Activated T-cell treated with anti-CD3 and anti-CD28 coated beads for 4 hours (primary cell): ENCODE results near the gene REEP6.
"Not testable (repeated sequence)": the region's sequence is repeated elsewhere in the genome, so short reads cannot be mapped to it uniquely, and the experiment has no call there.

Experiments used
- DNase-seq: peaks from one replicate; pipeline ENCODE4 v3.0.0-alpha.2; 2020

The REEP6 gene

GRCh38 chr19:1473085-1473851 is 17.7 kb upstream of the REEP6 start:
- no peak for DNase-seq

- no peak for DNase-seq
Observed at GRCh38 chr19:1474011-1474764, 16.8 kb upstream of the REEP6 start.

GRCh38 chr19:1474765-1475351 is 16.1 kb upstream of the REEP6 start:
- DNase-seq = no peak

GRCh38 chr19:1475751-1476437 is 15.1 kb upstream of the REEP6 start:
- DNase-seq = no peak

- DNase-seq = not testable (repeated sequence)
Observed at GRCh38 chr19:1477056-1477455, 13.9 kb upstream of the REEP6 start.

- DNase-seq = peak; percentile 86
Observed at GRCh38 chr19:1478934-1479707, 11.9 kb upstream of the REEP6 start, which contains the start of gene C19orf25. Gene C19orf25, minus strand, starts transcription at chr19:1479215. Its CDS starts 312 bp downstream, at chr19:1478903.

GRCh38 chr19:1481224-1481892 is 9.6 kb upstream of the REEP6 start:
- no peak for DNase-seq

GRCh38 chr19:1481893-1482360 is 9.1 kb upstream of the REEP6 start:
- DNase-seq = no peak

GRCh38 chr19:1482361-1483130 is 8.4 kb upstream of the REEP6 start:
- no peak for DNase-seq

- DNase-seq = no peak
Observed at GRCh38 chr19:1483131-1483978, 7.6 kb upstream of the REEP6 start.

GRCh38 chr19:1483979-1484428 is 7.0 kb upstream of the REEP6 start:
- DNase-seq = no peak

GRCh38 chr19:1486720-1487575 is 4.0 kb upstream of the REEP6 start:
- no peak for DNase-seq

- no peak for DNase-seq
Observed at GRCh38 chr19:1487576-1488281, 3.3 kb upstream of the REEP6 start.

GRCh38 chr19:1488282-1488601 is 2.7 kb upstream of the REEP6 start:
- no peak for DNase-seq

- no peak for DNase-seq
Observed at GRCh38 chr19:1489463-1490310, 1.3 kb upstream of the REEP6 start.

- DNase-seq = peak; percentile 99
Observed at GRCh38 chr19:1490311-1491113, 469 bp upstream of the REEP6 start, which contains the start of gene PCSK4. Gene PCSK4, minus strand, starts transcription at chr19:1490350. Its CDS starts 4 bp downstream, at chr19:1490346.
